MM.1S (cell line): Measurements from ENCODE around the gene GNB1.

Experiments used
- EZH2 ChIP-seq: fragments of 300-600 bp; sonication (generic); optimal IDR thresholded peaks from 2 replicates; pipeline ENCODE3; 2017; ENCODE audit warnings: low read depth, mild to moderate bottlenecking, antibody characterized with exemption, low read length, mixed read lengths
- TF ChIP-seq, protein P1 (sequence below): fragments of 300-600 bp; sonication (generic); IDR thresholded peaks from 2 replicates; pipeline ENCODE4 v1.5.1; 2016; ENCODE audit warnings: antibody characterized with exemption, low read length, mixed read lengths

DNA sequence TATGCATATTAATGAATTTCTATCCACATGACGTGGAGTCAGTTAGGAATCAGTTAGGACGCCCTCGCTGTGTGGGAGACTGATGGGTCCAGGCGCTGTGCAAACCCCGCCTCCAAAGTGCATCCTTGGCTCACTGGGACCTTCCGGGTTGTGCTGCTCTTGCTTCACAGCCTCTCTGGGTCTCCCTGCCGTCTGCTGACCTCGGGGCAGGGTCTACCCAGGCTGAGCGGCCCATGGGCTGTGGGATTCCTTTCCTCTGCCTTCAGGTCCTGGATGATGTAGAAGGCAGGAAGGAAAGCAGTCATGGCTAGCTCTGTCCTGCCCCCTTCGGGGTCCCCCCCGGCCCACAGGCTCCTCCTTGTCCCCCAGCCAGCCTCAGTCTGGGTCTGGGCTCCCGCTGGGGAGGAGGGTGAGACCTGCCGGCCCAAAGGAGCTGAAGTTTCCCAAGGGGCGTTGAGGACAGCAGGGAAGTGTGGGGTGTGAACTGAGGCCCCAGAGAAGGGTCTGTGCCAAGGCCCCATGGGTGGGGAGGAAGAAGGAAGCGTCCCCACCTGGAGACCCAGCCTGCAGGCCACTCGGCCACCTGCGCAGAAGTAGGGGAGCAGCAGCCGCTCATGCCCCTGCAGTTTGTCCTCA, 142.1 kb downstream of the GNB1 start:
- TF ChIP-seq, protein P1, sequence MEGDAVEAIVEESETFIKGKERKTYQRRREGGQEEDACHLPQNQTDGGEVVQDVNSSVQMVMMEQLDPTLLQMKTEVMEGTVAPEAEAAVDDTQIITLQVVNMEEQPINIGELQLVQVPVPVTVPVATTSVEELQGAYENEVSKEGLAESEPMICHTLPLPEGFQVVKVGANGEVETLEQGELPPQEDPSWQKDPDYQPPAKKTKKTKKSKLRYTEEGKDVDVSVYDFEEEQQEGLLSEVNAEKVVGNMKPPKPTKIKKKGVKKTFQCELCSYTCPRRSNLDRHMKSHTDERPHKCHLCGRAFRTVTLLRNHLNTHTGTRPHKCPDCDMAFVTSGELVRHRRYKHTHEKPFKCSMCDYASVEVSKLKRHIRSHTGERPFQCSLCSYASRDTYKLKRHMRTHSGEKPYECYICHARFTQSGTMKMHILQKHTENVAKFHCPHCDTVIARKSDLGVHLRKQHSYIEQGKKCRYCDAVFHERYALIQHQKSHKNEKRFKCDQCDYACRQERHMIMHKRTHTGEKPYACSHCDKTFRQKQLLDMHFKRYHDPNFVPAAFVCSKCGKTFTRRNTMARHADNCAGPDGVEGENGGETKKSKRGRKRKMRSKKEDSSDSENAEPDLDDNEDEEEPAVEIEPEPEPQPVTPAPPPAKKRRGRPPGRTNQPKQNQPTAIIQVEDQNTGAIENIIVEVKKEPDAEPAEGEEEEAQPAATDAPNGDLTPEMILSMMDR, result no peak
- TF ChIP-seq EZH2, result no peak
